Left lung (tissue), 10 donors: ENCODE measurements around the gene NMRK2. TPM values are rescaled to one million over a fixed set of nuclear protein-coding genes. Genes with fewer than 3 reads are reported as not detected.
"Not testable (repeated sequence)": the region's sequence is repeated elsewhere in the genome, so short reads cannot be mapped to it uniquely, and the experiment has no call there.

Source experiments
- ATAC-seq: fragments of 200-7000 bp; cut with Tn5 transposase; one replicate; pipeline ENCODE4 v1.9.1; 2020; ENCODE audit warnings: moderate library complexity
- DNase-seq, 4 donors: peaks; one replicate each; pipeline ENCODE4 v3.0.0-alpha.2; 2013 to 2020
- H3K27ac ChIP-seq, 2 donors: fragments of 200-600 bp; sonication (generic) in 1 of 2; one replicate each; pipeline versions ENCODE4 v1.5.0 to v1.8.0; 2020 to 2021
- H3K27me3 ChIP-seq, 2 donors: fragments of 200-600 bp; sonication (generic) in 1 of 2; one replicate each; pipeline versions ENCODE4 v1.5.0 to v1.8.0; 2020 to 2021
- H3K36me3 ChIP-seq, 2 donors: fragments of 200-600 bp; sonication (generic) in 1 of 2; one replicate each; pipeline versions ENCODE4 v1.5.0 to v1.8.0; 2020 to 2021
- H3K4me1 ChIP-seq, 2 donors: fragments of 200-600 bp; one replicate each; pipeline ENCODE4 v1.8.0; 2021
- H3K4me3 ChIP-seq, 2 donors: fragments of 200-600 bp; sonication (generic) in 1 of 2; one replicate each; pipeline versions ENCODE4 v1.5.0 to v1.8.0; 2020 to 2021; ENCODE audit warnings: mild to moderate bottlenecking in 1 of 2
- H3K9me3 ChIP-seq, 2 donors: fragments of 200-600 bp; sonication (generic) in 1 of 2; one replicate each; pipeline versions ENCODE4 v1.5.0 to v1.8.0; 2020 to 2021
- CTCF ChIP-seq, 2 donors: fragments of 200-600 bp; sonication (generic) in 1 of 2; IDR thresholded peaks; one replicate each; pipeline versions ENCODE4 v1.5.0 to v1.8.0; 2021; ENCODE audit warnings: antibody characterized with exemption in 2 of 2
- intact Hi-C, 2 donors: fragments of 100-400 bp; cut with DNase I; formaldehyde crosslinking; loops; one replicate each; pipeline versions ENCODE4 v1.11.2 to v1.14.2; 2022
- polyA plus RNA-seq, 6 donors: library from polyadenylated mRNA; unstranded; fragments of 120-200 nt; gene quantifications; one replicate each; pipeline ENCODE4 v1.2.1, GENCODE V29; 2013; ENCODE audit not compliant: insufficient read length in 6 of 6
- total RNA-seq, 2 donors: library from RNA; stranded (reverse); fragmentation: NEBNext Ultra II Directional; extraction: Animal tissue kit (Norgen Biotek cat#: 25700); gene quantifications; one replicate each; pipeline ENCODE4 v1.2.1, GENCODE V29; 2021
- donor health status: DM: no; HTN: yes; CAD: no.
- donor health status: DM: no; HTN: no; CAD: no.

NMRK2 gene
- total and polyA plus RNA-seq, 8 donors: 0.32 to 0.50 TPM; not detected in 6

GRCh38 chr19:3949997-3950859 lies 17.4 kb downstream of the NMRK2 start:
- Histone ChIP-seq H3K27ac (no peak overlapping the region), H3K4me1 (peaks cover 0 to 12% of the 10 kb centered on the region in 2 donors), H3K9me3 (no peaks in the 10 kb centered on the region), H3K36me3 (no peaks in the 10 kb centered on the region), H3K27me3 (peaks cover 0 to 21% of the 10 kb centered on the region in 2 donors), H3K4me3 (no peak overlapping the region)
- DNase-seq (no peak), ATAC-seq (no peak)
- no peak for TF ChIP-seq CTCF (IDR thresholded peaks at IDR 0.05)
- intact Hi-C loops: no loop called here

- no peak for TF ChIP-seq CTCF (IDR thresholded peaks at IDR 0.05)
- intact Hi-C loops: no loop called here
- ATAC-seq: no peak
Measured at GRCh38 chr19:3950871-3951861, 18.3 kb downstream of the NMRK2 start.

GRCh38 chr19:3952755-3953276 lies 19.9 kb downstream of the NMRK2 start:
- H3K36me3 ChIP-seq: peaks cover 0 to 23% of the 10 kb centered on the region in 2 donors
- DNase-seq, H3K9me3 ChIP-seq, H3K4me3 ChIP-seq, ATAC-seq, H3K27ac ChIP-seq, intact Hi-C loops: not testable (repeated sequence)
- peaks cover 0 to 21% of the 10 kb centered on the region in 2 donors for H3K27me3 ChIP-seq
- peaks cover 0 to 12% of the 10 kb centered on the region in 2 donors for H3K4me1 ChIP-seq

More at GRCh38 chr19:3950871-3951861, 18.3 kb downstream of the NMRK2 start:
- Histone ChIP-seq H3K9me3 (no peaks in the 10 kb centered on the region), H3K27ac (peak overlapping the region in 1 of 2 donors; percentile 13), H3K27me3 (peaks cover 0 to 21% of the 10 kb centered on the region in 2 donors), H3K4me1 (peaks cover 0 to 12% of the 10 kb centered on the region in 2 donors), H3K36me3 (peaks cover 0 to 6% of the 10 kb centered on the region in 2 donors), H3K4me3 (peak overlapping the region in 1 of 2 donors; percentile 9)
- peak in 1 of 4 donors; percentile 67 for DNase-seq

- ATAC-seq (peak; percentile 12), DNase-seq (no peak)
- Histone ChIP-seq H3K36me3 (peaks cover 0 to 36% of the 10 kb centered on the region in 2 donors), H3K4me1 (peaks cover 0 to 12% of the 10 kb centered on the region in 2 donors), H3K4me3 (no peak overlapping the region), H3K27ac (no peak overlapping the region), H3K9me3 (no peaks in the 10 kb centered on the region), H3K27me3 (peaks cover 0 to 21% of the 10 kb centered on the region in 2 donors)
- intact Hi-C loops: no loop called here
- TF ChIP-seq CTCF (IDR thresholded peaks at IDR 0.05): no peak
Measured at GRCh38 chr19:3954107-3954506, 21.2 kb downstream of the NMRK2 start.

- H3K27ac ChIP-seq, H3K4me3 ChIP-seq, H3K9me3 ChIP-seq, DNase-seq, intact Hi-C loops, ATAC-seq: not testable (repeated sequence)
- Histone ChIP-seq H3K36me3 (peaks cover 0 to 48% of the 10 kb centered on the region in 2 donors), H3K4me1 (peaks cover 0 to 12% of the 10 kb centered on the region in 2 donors), H3K27me3 (peaks cover 0 to 16% of the 10 kb centered on the region in 2 donors)
Measured at GRCh38 chr19:3955276-3955675, 22.4 kb downstream of the NMRK2 start.
